K562 (cell line): ENCODE measurements around the gene MYBL2. TPM values are rescaled to one million over a fixed set of nuclear protein-coding genes. Genes with fewer than 3 reads are reported as not detected.

ENCODE experiments used
- ATAC-seq: fragments of 200-7000 bp; cut with Tn5 transposase; 3 replicates; pipeline ENCODE4 v1.9.1; 2020; ENCODE audit warnings: moderate library complexity
- BruUV-seq: library from RNA; stranded (reverse); fragments of 400-500 nt; replicated peaks from 2 replicates; lab custom pipeline; 2021; lab: Mats Ljungman, UMichigan
- CTCF ChIA-PET: fragments of 300-600 bp; formaldehyde crosslinking; extraction: SDS; loops from one replicate; lab custom pipeline; 2021; ENCODE audit warnings: low intra/inter-chr PET ratio; lab: Yijun Ruan, JAX
- POLR2A ChIA-PET: fragments of 300-600, 350-650 bp; sonication (Branson Sonifier 250); formaldehyde crosslinking; extraction: SDS; loops from one replicate; lab custom pipeline; 2021; ENCODE audit warnings: antibody characterized with exemption, inconsistent platforms; lab: Yijun Ruan, JAX
- DNase-seq, 4 experiments: peaks; one replicate each; pipeline versions ENCODE4 v3.0.0 to v3.0.0-alpha.2; 2011 to 2018; ENCODE audit warnings: low spot score in 3 of 4, mixed read lengths in 3 of 4; ENCODE audit errors: extremely low read depth in 1 of 4
- FAIRE-seq: peaks from 2 replicates; lab custom pipeline; 2011; peaks lifted over from hg19 to GRCh38; lab: Jason Lieb, UNC
- H2AFZ ChIP-seq: 2 replicates; pipeline ENCODE4 v1.6.0; 2011; ENCODE audit warnings: low read depth, low read length, control low read depth, inconsistent platforms
- H3K27ac ChIP-seq: fragments of 200-600 bp; 3 replicates; pipeline ENCODE4 v1.8.0; 2011; ENCODE audit warnings: low read depth, mild to moderate bottlenecking, control low read depth, inconsistent platforms, low read length, moderate library complexity, mixed read lengths; ENCODE audit errors: extremely low read depth
- H3K27me3 ChIP-seq, 2 experiments: fragments of 300-600 bp in 1 of 2; 2 replicates in 1 of 2; 3 replicates in 1 of 2; pipeline versions ENCODE4 v1.6.0 to v1.8.0; 2011; ENCODE audit warnings: inconsistent platforms in 2 of 2, low read length in 2 of 2, mild to moderate bottlenecking in 1 of 2, mixed read lengths in 1 of 2, moderate library complexity in 1 of 2; ENCODE audit not compliant: control insufficient read depth in 2 of 2, insufficient read depth in 2 of 2
- H3K36me3 ChIP-seq: fragments of 300-600 bp; 3 replicates; pipeline ENCODE4 v1.8.0; 2011; ENCODE audit warnings: mild to moderate bottlenecking, low read length, inconsistent platforms; ENCODE audit not compliant: control insufficient read depth, insufficient read depth
- H3K4me1 ChIP-seq, 2 experiments: fragments of 200-600 bp in 1 of 2; replicated peaks in 1 of 2; 2 replicates in 1 of 2; 3 replicates in 1 of 2; pipeline versions ENCODE4 v1.5.1 to v1.8.0; 2011; ENCODE audit warnings: inconsistent platforms in 2 of 2, low read length in 2 of 2, mild to moderate bottlenecking in 1 of 2, mixed read lengths in 1 of 2, moderate library complexity in 1 of 2; ENCODE audit not compliant: control insufficient read depth in 2 of 2, insufficient read depth in 2 of 2
- H3K4me2 ChIP-seq: 2 replicates; pipeline ENCODE4 v1.6.1; 2011; ENCODE audit warnings: low read length, control low read depth, inconsistent platforms, mixed read lengths; ENCODE audit not compliant: insufficient read depth
- H3K4me3 ChIP-seq: fragments of 200-600 bp; sonication (generic), shearing (Covaris generic); 2 replicates; pipeline ENCODE4 v1.5.1; 2016; ENCODE audit warnings: control low read depth, inconsistent platforms
- H3K79me2 ChIP-seq: fragments of 200-600 bp; 3 replicates; pipeline ENCODE4 v1.8.0; 2011; ENCODE audit warnings: low read length, inconsistent platforms; ENCODE audit not compliant: control insufficient read depth, insufficient read depth
- H3K9ac ChIP-seq, 2 experiments: 2 replicates each; pipeline versions ENCODE4 v1.6.0 to v1.6.1; 2011; ENCODE audit warnings: low read depth in 2 of 2, low read length in 2 of 2, control low read depth in 1 of 2, inconsistent platforms in 1 of 2, mild to moderate bottlenecking in 1 of 2, mixed read lengths in 1 of 2; ENCODE audit not compliant: insufficient read depth in 1 of 2
- H3K9me1 ChIP-seq: one replicate; pipeline ENCODE4 v1.6.0; 2011; ENCODE audit warnings: inconsistent platforms, mild to moderate bottlenecking, low read length, moderate library complexity; ENCODE audit not compliant: control insufficient read depth, insufficient read depth
- H3K9me3 ChIP-seq: replicated peaks from 2 replicates; pipeline ENCODE4 v1.5.1; 2011; ENCODE audit warnings: low read depth, low read length, inconsistent platforms; ENCODE audit not compliant: control insufficient read depth, insufficient read depth
- H4K20me1 ChIP-seq: replicated peaks from 2 replicates; pipeline ENCODE4 v1.6.1; 2011; ENCODE audit warnings: low read length, inconsistent platforms, mixed read lengths; ENCODE audit not compliant: control insufficient read depth, insufficient read depth
- EGR1 ChIP-seq: fragments of 450-650 bp; conservative IDR thresholded peaks from 2 replicates; pipeline ENCODE4 v1.6.1; 2017; ENCODE audit warnings: mild to moderate bottlenecking
- ELF4 ChIP-seq: fragments of 450-650 bp; formaldehyde crosslinking; IDR thresholded peaks from 2 replicates; pipeline ENCODE4 v1.4.0; 2022; ENCODE audit warnings: missing genetic modification characterization
- HMGXB4 ChIP-seq: sonication (generic); formaldehyde crosslinking; IDR thresholded peaks from 2 replicates; pipeline ENCODE4 v1.8.1; 2023; ENCODE audit warnings: mild to moderate bottlenecking, missing genetic modification reagents
- JUND ChIP-seq, 2 experiments: IDR thresholded peaks; 2 replicates in 1 of 2; 3 replicates in 1 of 2; pipeline ENCODE4 v1.6.1; 2011; ENCODE audit warnings: borderline replicate concordance in 2 of 2, low read depth in 2 of 2, low read length in 2 of 2, improper control_type of control experiment in 1 of 2, missing biosample characterization in 1 of 2, missing genetic modification characterization in 1 of 2, missing genetic modification reagents in 1 of 2
- MAFK ChIP-seq: IDR thresholded peaks from 2 replicates; pipeline ENCODE4 v1.6.1; 2011; ENCODE audit warnings: low read length, improper control_type of control experiment
- MXD1 ChIP-seq: fragments of 250-450 bp; sonication (Bioruptor Pico); IDR thresholded peaks from 2 replicates; pipeline ENCODE4 v1.8.0; 2021; ENCODE audit warnings: borderline replicate concordance, mild to moderate bottlenecking, moderate library complexity; ENCODE audit not compliant: poor library complexity, severe bottlenecking
- PKNOX1 ChIP-seq: fragments of 450-650 bp; IDR thresholded peaks from 2 replicates; pipeline ENCODE4 v1.6.1; 2016
- POLR2H ChIP-seq: IDR thresholded peaks from 2 replicates; pipeline ENCODE4 v1.6.1; 2016; ENCODE audit warnings: missing genetic modification characterization, low read depth, mild to moderate bottlenecking, control low read depth, missing compliant biosample characterization, moderate library complexity
- PTRF ChIP-seq: fragments of 450-650 bp; IDR thresholded peaks from 2 replicates; pipeline ENCODE4 v1.6.1; 2016; ENCODE audit warnings: mild to moderate bottlenecking, missing genetic modification characterization, missing compliant biosample characterization
- PTTG1 ChIP-seq: fragments of 450-650 bp; IDR thresholded peaks from 2 replicates; pipeline ENCODE4 v1.6.1; 2016; ENCODE audit warnings: low read depth, mild to moderate bottlenecking, missing genetic modification characterization, missing compliant biosample characterization
- SREBF2 ChIP-seq: sonication (generic); formaldehyde crosslinking; IDR thresholded peaks from 2 replicates; pipeline ENCODE4 v1.4.0; 2020; ENCODE audit warnings: mild to moderate bottlenecking, missing genetic modification reagents
- TAF15 ChIP-seq: fragments of 200-400 bp; formaldehyde crosslinking; IDR thresholded peaks from 2 replicates; pipeline ENCODE4 v1.6.1; 2017; ENCODE audit warnings: mild to moderate bottlenecking, low read depth, low read length, moderate library complexity
- ZC3H8 ChIP-seq: fragments of 450-650 bp; IDR thresholded peaks from 2 replicates; pipeline ENCODE4 v1.6.1; 2017
- WGBS: fragments of 100-300 bp; shearing (Covaris generic); methylation state at CpG from one replicate; pipeline ENCODE4 v1.1.6; 2016; ENCODE audit warnings: low coverage, mixed read lengths; ENCODE audit not compliant: insufficient coverage; ENCODE audit errors: missing lambda C conversion rate; 5-methylcytosine and 5-hydroxymethylcytosine counted together
- in situ Hi-C: fragments of 300-500 bp; cut with MboI; formaldehyde crosslinking; loops from 4 replicates; pipeline ENCODE4 v1.15.0; 2018; ENCODE audit warnings: inconsistent platforms, mixed read lengths
- intact Hi-C: fragments of 100-400 bp; cut with micrococcal nuclease; formaldehyde crosslinking; loops from 2 replicates; pipeline ENCODE4 v1.14.2; 2022
- polyA plus RNA-seq, 8 experiments: library from polyadenylated mRNA; depleted of rRNA in 4 of 8; stranded (reverse) in 5 of 8; unstranded in 3 of 8; fragments of >200 nt; fragmentation: Nextera tagmentation in 2 of 8; fragmentation: Illumina TruSeq in 1 of 8; extraction: Ambion mirVana in 2 of 8; extraction: Trizol in 1 of 8; gene quantifications; 2 replicates each; pipeline versions ENCODE4 v1.2.1 to v1.2.3, GENCODE V29; 2011 to 2014; ENCODE audit warnings: inconsistent platforms in 1 of 8, missing spikeins in 1 of 8
- total RNA-seq, 7 experiments: library from RNA; depleted of rRNA in 6 of 7; stranded (reverse); fragments of >200 nt in 6 of 7; fragmentation: Illumina TruSeq in 2 of 7; extraction: Trizol in 2 of 7; gene quantifications; 2 replicates each; pipeline versions ENCODE4 v1.2.1 to v1.2.3, GENCODE V29; 2011 to 2021; ENCODE audit warnings: low replicate concordance in 1 of 7
- TF ChIP-seq, protein P1 (sequence below): IDR thresholded peaks from 2 replicates; pipeline ENCODE4 v1.6.1; 2011; ENCODE audit not compliant: insufficient read length; ENCODE audit errors: extremely low read depth
- TF ChIP-seq, protein P2 (sequence below): sonication (generic); formaldehyde crosslinking; IDR thresholded peaks from 2 replicates; pipeline ENCODE4 v1.8.1; 2023; ENCODE audit warnings: mild to moderate bottlenecking, missing genetic modification reagents

Gene MYBL2
- total and polyA plus RNA-seq, 9 of the 15 experiments (the other 6 are each of a cell fraction or from before 2014, with no cell fraction given), result 4.4 to 169 (median 52.5) TPM

DNA sequence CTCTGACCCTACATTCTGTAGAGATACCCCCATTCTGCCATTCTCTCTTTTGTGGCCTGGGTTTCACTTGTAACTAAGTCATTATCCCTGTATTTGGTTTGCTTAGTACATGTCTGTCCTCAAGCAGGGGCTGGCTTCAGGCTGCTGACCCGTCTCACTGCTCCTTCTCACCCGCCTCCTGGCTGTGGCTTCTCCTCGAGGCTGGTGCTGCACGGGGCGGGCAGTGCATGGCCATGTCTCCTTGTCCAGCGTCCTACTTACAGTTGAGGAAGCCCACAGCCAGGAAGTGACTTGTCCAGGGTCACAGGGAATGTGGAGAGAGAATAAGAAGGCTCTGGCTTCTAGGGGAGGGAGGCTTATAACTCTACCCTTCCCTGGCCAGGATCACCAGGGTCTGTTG lies 48.6 kb downstream of the MYBL2 start:
- Histone ChIP-seq H2AFZ (no peak overlapping the region), H3K27me3 (no peaks in the 10 kb centered on the region), H3K4me3 (no peak overlapping the region), H4K20me1 (no peaks in the 10 kb centered on the region), H3K27ac (no peak overlapping the region), H3K4me1 (no peaks in the 10 kb centered on the region; a peak in 1 of 5 replicates), H3K4me2 (no peak overlapping the region), H3K79me2 (no peaks in the 10 kb centered on the region), H3K36me3 (peaks cover 58% of the 10 kb centered on the region; the same call in 2 of the 3 replicates), H3K9me3 (no peaks in the 10 kb centered on the region), H3K9ac (no peak overlapping the region), H3K9me1 (no peaks in the 10 kb centered on the region)
- intact Hi-C loops, result no loop called here
- FAIRE-seq (no peak), DNase-seq (no peak), ATAC-seq (no peak)
- BruUV-seq, result no TSS peak
- WGBS, result 98% methylated on average over 5 of the region's 6 CpGs
- POLR2A ChIA-PET, result interaction anchor here (1.3 to 1.7 kb wide), 2 partner anchors 10 to 258 kb away, joined by 3 to 6 read pairs; partner anchors contain the start of gene SRSF6
- TF ChIP-seq MAFK (no peak), TAF15 (no peak), HMGXB4 (CRISPR knock-in tag) (no peak), ELF4 (CRISPR knock-in tag) (no peak), SREBF2 (CRISPR knock-in tag) (no peak), JUND (IDR thresholded peaks at IDR 0.05; ENCODE audit: borderline replicate concordance, low read depth, low read length) (no peak), JUND (tag; IDR thresholded peaks at IDR 0.05; ENCODE audit: borderline replicate concordance, low read depth, low read length) (no peak), EGR1 (no peak), PTRF (no peak), MXD1 (CRISPR knock-in tag) (no peak), PKNOX1 (no peak), POLR2H (tag) (no peak), ZC3H8 (no peak), PTTG1 (tag) (no peak)
- TF ChIP-seq, protein P1, sequence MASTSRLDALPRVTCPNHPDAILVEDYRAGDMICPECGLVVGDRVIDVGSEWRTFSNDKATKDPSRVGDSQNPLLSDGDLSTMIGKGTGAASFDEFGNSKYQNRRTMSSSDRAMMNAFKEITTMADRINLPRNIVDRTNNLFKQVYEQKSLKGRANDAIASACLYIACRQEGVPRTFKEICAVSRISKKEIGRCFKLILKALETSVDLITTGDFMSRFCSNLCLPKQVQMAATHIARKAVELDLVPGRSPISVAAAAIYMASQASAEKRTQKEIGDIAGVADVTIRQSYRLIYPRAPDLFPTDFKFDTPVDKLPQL, result no peak
- TF ChIP-seq, protein P2, sequence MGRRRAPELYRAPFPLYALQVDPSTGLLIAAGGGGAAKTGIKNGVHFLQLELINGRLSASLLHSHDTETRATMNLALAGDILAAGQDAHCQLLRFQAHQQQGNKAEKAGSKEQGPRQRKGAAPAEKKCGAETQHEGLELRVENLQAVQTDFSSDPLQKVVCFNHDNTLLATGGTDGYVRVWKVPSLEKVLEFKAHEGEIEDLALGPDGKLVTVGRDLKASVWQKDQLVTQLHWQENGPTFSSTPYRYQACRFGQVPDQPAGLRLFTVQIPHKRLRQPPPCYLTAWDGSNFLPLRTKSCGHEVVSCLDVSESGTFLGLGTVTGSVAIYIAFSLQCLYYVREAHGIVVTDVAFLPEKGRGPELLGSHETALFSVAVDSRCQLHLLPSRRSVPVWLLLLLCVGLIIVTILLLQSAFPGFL (CRISPR knock-in tag), result no peak
- CTCF ChIA-PET, result no interaction called here
- in situ Hi-C loops, result no loop called here
